ENCODE measurements around the gene SF3B3. TPM values are rescaled to one million over a fixed set of nuclear protein-coding genes. Genes with fewer than 3 reads are reported as not detected.

SF3B3 gene
- total RNA-seq, 1 experiment from 2014 or later = 403 TPM

DNA sequence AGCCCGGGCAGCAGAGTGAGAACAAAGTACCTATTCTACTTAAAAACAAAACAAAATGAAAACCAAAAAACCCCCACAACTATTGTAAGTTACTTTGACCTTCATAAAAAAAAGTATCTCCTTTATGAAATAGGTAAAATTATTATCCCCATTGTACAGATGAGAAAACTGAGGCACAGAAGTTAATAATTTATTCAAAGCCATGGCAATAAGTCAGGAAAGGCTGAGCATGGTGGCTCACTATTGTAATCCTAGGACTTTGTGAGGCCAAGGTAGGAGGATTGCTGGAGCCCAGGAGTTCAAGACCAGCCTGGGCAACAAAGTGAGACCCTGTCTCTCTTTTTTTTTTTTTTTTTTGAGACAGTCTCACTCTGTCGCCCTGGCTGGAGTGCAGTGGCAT is 38.7 kb upstream of the SF3B3 start (continued):
- no peak for TF ChIP-seq REST (IDR thresholded peaks at IDR 0.05; ENCODE audit: low read depth)
- no peak for TF ChIP-seq EZH2phosphoT487 (IDR thresholded peaks at IDR 0.05; ENCODE audit: borderline replicate concordance)
- TF ChIP-seq CEBPB (IDR thresholded peaks at IDR 0.05; ENCODE audit: low read depth) = no peak
- TF ChIP-seq SIN3A (IDR thresholded peaks at IDR 0.05; ENCODE audit: low read depth) = no peak
- TF ChIP-seq ZNF274 (IDR thresholded peaks at IDR 0.05; ENCODE audit: low read depth, low read length) = no peak
- no peak for TF ChIP-seq RAD21 (IDR thresholded peaks at IDR 0.05; ENCODE audit: low read depth)
- no peak for TF ChIP-seq FOSL1 (IDR thresholded peaks at IDR 0.05; ENCODE audit: low read depth)
- no peak for TF ChIP-seq TCF7L2 (IDR thresholded peaks at IDR 0.05; ENCODE audit: borderline replicate concordance, extremely low read depth, insufficient read depth, insufficient read length)

GRCh38 chr16:70490261-70490660 is 33.4 kb upstream of the SF3B3 start:
- CTCF ChIA-PET = no interaction called here
- Histone ChIP-seq H4K20me1 (ENCODE audit: insufficient read depth) (no peaks in the 10 kb centered on the region), H3K4me2 (ENCODE audit: low read length) (no peak overlapping the region), H3K79me2 (ENCODE audit: insufficient read depth, low read length) (no peaks in the 10 kb centered on the region), H3K9me3 (ENCODE audit: control insufficient read depth in 1 of 2, insufficient read depth in 1 of 2, low read depth in 1 of 2, low read length in 2 of 2) (no peaks in the 10 kb centered on the region), H3K4me3 (replicated peaks in 1 of 2; ENCODE audit: low read depth in 1 of 2, low read length in 2 of 2) (no peak overlapping the region), H3K36me3 (ENCODE audit: control insufficient read depth in 1 of 2, insufficient read depth in 2 of 2, low read length in 2 of 2) (peaks cover 5 to 9% of the 10 kb centered on the region in 2 experiments; a peak in 3 of 4 replicates), H3K27me3 (ENCODE audit: insufficient read depth, low read length) (no peaks in the 10 kb centered on the region), H3K9ac (ENCODE audit: low read length) (no peak overlapping the region), H3K27ac (ENCODE audit: low read depth, low read length) (no peak overlapping the region), H3K9me2 (ENCODE audit: insufficient read depth) (no peaks in the 10 kb centered on the region), H3K4me1 (ENCODE audit: control insufficient read depth in 1 of 2, insufficient read depth in 2 of 2, low read length in 2 of 2) (peaks cover 6 to 10% of the 10 kb centered on the region in 2 experiments), H2AFZ (ENCODE audit: low read depth, low read length, poor library complexity, severe bottlenecking) (no peak overlapping the region)
- POLR2A ChIA-PET = interaction anchor here (1.0 kb wide), 1 partner anchor 14 kb away, joined by 3 read pairs; no protein-coding TSS in a partner anchor
- no peak for ATAC-seq
- no TSS peak for BruUV-seq (replicated peaks)
- intact Hi-C loops (cut with micrococcal nuclease) = no loop called here
- RAD21 ChIA-PET (ENCODE audit: low non-redundant PET in 1 of 2, low total read pairs in 2 of 2, uncharacterized antibody in 2 of 2, unreplicated experiment in 2 of 2) = no interaction called here
- TF ChIP-seq EZH2 (IDR thresholded peaks at IDR 0.05) = no peak
- TF ChIP-seq YY1 (IDR thresholded peaks at IDR 0.05; ENCODE audit: extremely low read depth, insufficient replicate concordance, low read depth, low read length) = no peak
- TF ChIP-seq ELF1 (IDR thresholded peaks at IDR 0.05; ENCODE audit: borderline replicate concordance, low read depth) = no peak
- TF ChIP-seq JUND (IDR thresholded peaks at IDR 0.05) = no peak
- no peak for DNase-seq (ENCODE audit: low read depth, low spot score)
